HG02973 (cell line): ENCODE data around the gene NCKAP5.

ENCODE experiments used
- ATAC-seq: cut with Tn5 transposase; IDR thresholded peaks from one replicate; pipeline ENCODE4 v1.9.1; 2021; ENCODE audit warnings: moderate library complexity; ENCODE audit not compliant: unreplicated experiment

Gene NCKAP5

DNA sequence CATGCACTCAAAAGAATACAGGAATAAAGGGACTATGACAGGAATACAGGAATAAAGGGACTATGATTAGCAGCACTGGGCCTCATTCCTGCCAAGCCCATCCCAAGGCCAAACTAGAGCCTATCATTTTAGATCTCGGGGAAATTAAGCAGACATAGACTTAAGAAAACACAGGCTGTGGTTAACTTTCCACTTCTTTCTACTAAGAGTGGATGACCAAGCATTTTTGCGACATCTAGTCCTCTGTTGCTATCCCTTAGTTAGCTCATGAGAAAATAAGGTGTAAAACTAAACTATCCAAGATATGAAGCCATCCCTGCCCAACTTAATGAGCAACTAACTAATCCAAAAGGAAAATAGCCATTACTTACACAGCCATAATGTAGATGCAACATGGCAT is 904.2 kb downstream of the NCKAP5 start:
- ATAC-seq, result no peak

DNA sequence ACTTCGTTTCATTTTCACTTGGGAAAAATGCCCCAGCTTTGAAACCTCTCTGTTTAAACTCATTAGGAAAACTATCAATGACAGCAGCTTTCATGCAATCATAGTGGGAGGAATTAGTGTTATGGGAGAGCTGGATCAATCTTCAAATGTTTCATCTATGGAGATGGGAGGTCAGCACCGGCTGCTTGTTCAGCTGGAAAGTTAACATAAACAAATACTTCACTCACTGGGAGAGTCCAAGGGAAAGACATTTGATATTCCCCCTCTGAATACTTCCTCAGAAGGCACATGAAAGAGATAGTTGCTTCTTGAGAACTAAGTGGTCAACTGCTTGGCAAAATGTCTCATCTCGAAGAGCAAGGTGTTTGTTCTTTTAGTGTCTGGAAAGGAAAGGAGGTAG is 905.5 kb downstream of the NCKAP5 start:
- no peak for ATAC-seq

DNA sequence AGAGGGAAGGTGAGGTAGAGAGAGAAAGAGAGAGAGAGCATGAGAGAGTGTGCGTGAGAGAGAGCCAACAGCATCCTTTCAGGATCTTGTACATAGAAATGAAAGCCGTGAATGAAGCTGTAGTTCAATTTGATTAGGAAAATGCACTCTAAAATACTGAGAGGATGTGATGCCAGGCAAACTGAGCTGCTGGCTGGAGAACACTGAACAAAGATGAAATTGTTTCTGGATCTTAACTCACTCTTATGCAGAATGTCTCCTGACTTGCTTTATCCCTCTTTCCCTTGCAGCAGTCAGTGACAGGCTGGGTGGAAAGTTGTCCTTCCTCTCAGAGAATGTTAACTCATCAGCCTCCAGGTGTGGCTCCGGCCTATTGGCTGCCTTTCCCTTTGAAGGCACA is 908.9 kb downstream of the NCKAP5 start:
- ATAC-seq, result no peak

DNA sequence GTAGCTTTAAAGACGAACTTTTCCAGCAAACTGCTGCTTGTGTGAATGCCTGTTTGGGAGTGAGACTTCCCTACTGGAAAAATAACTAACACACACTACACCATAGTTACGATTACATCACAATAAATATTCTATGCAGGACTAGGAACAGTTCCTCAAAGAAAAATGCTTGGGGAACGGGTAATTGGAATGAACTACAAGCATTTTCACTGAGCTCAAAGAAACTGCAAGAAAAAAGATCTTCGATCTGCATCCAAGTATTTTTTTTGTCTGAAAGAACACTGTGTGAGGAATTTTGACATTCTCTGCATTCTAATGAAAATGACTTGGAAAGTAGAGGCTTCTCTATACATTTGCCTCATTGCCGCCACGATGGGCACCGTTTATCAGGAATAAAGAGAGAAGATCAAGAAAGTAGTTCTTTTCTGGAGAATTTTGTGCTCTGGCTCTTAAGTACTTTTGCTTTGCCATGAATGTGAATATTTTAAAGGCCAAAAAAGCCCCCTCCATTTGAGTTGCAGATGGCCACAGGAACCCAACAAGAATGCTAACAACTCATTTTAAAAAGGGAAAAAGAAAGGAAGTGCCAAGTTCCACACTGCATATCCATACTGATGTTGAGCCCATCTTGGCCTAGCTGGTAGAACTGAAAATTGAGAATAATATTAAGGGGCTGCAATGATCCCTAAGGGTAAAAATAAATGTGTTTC is 911.8 kb downstream of the NCKAP5 start:
- ATAC-seq, result no peak

DNA sequence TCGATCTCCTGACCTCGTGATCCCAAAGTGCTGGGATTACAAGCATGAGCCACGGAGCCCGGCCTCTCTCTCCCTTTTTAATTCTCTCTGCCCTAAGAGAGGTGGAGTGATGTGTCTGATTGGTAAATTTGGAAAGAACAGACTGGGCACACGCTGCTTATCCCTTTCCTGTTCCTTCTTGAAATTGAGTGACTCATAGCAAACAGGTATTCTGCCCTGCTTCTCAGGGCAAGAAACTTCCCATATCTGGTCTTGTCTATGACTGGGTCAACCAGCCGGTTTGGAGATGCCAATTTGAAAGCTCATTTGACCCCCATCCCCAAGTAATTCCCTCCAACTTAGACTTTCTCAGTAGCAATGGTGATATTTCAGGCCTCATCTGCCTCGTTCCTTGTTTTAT is 913.3 kb downstream of the NCKAP5 start:
- ATAC-seq, result no peak

DNA sequence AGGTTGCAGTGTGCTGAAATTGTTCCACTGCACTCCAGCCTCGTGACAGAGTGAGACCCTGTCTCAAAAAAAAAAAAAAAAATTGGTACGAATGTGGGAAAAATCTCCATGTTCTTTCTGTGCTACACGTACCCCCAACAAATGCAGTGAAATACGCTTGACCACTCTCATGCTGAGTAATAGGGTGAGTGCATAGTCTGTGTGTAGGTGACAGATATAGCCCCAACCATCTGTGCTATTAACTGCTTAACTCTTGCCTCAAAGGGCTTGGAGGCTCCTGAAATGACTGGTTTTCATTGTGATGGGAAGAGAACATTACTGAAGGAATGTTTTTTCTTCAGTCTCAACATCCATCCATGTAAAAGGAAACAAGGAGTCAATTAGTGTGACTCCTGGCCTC is 913.9 kb downstream of the NCKAP5 start:
- no peak for ATAC-seq

DNA sequence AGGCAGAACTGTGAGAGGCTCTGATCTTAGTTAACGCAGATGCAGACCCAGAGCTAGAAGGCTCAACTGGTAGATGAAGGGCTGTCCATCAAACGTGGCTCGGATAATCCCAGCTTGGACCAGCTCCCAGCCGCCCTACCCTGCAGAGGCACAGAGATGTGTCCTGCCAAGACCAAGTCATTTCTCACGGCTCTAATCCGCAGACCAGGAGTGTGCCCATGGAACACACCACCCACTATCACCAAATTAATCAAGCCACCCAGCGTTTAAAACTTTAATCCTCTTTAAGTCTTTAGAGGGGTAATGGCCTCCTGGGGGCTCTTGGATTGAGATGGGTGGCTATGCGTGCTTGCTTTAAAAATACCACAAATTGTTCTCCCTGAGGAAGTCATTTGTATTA is 915.8 kb downstream of the NCKAP5 start:
- no peak for ATAC-seq

DNA sequence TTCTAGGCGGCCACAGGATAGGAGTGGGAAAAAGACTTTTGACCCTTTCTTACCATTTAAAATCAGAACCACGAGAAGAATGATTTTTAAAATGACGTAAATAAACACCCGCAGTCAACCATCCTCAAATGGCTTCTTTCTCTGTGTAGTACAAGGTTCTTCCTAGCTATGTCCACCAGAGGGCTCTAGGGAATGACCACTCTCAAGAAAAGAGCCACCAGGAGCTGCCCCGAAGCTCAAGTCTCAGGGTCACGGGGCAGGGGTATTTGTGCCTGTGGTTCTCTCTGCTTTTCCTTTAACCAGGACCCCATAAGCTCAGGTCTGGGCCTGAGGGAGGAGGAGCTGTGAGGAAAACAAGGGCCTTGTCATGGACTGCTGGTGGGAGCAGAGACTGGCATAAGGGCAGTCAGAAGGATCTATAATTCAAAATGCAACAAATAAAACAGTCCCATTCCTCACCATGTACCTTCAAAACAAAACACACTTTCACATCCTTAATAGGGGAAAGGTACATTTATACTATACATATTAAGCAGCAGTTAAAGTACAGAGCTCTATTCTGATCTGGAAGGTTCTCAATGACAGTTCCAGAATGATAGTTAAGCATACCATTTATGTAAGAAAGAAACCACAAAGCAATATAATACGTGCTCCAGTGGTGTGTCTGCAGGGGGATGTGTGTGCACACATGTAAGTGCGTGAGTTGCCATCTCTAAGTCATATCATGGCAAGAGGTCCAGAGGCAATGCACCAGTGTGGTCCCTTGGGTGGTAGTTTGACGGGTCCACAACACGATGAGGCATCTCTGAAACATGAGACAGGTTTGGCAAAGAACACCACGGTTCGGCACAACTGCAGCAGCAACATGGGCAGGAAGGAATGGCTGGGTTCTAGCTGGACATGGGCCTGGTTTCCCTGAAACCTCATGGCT is 916.9 kb downstream of the NCKAP5 start:
- no peak for ATAC-seq

DNA sequence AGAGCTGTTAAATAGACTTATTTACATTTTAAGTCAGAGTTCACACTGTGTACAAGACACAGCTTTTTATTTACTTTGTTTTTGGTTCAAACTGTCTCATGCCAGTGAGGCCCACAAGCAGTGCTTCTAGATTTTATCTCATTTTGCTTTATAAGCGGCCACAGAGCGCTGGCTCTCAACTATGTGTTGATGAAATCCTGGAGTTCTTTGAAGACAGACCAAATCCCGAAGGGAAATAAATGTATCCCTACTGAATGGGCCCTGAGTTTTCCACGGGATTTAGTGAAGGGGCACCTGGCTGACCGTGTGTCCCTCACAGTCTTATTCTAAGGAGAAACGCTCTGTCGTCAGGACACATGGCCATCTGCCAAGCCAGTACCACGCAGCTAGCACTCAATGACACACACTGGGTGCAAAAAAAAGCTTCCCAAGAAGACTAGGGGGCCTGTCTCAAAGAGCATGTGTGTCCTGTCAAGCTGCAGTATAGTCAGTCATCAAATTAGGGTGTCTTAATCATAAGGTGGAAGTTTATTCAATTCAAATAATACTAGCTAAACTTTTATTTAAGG is 921.6 kb downstream of the NCKAP5 start:
- ATAC-seq, result no peak

DNA sequence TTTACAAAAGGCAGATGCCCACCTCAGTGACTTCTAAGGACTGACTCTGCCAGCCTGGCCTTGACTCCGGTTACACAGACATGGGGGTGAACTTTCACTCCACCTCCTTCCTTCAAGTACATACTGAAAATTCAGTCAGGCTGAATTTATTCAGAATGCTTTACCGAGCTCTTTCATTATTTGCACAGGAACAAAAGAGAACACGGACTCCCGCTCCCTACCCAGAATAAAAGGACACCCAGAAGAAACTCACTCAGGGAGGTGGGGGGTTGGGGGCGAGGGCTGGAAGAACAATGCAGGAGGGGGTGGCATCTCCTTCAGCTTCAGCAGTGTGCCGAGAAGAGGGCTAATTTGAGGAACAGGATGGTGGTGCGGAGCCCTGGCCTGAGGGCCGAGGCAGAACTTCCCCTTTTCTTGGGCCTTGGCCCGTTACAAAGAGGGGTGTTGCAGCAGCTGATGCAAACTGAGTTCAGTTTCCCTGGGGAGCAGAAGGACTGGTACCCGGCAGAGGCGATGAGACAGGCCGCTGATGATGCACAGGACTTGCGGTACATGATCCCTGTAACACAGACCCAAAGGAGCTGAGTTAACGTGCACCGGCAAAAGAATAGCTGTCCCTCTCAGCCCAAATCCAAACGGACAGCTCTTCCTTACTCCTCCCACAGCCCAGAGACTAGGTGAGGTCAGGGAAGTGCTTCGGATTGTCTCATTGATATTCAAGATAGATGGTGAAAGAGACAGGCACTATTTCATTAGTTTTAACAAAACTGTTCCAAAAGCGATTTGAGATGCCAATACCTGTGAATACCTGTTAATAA is 922.3 kb downstream of the NCKAP5 start:
- no peak for ATAC-seq

DNA sequence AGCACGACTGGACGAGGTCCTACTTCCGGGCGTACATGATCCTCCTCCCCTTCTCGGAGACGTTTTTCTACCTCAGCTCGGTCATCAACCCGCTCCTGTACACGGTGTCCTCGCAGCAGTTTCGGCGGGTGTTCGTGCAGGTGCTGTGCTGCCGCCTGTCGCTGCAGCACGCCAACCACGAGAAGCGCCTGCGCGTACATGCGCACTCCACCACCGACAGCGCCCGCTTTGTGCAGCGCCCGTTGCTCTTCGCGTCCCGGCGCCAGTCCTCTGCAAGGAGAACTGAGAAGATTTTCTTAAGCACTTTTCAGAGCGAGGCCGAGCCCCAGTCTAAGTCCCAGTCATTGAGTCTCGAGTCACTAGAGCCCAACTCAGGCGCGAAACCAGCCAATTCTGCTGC is 923.1 kb downstream of the NCKAP5 start:
- no peak for ATAC-seq

DNA sequence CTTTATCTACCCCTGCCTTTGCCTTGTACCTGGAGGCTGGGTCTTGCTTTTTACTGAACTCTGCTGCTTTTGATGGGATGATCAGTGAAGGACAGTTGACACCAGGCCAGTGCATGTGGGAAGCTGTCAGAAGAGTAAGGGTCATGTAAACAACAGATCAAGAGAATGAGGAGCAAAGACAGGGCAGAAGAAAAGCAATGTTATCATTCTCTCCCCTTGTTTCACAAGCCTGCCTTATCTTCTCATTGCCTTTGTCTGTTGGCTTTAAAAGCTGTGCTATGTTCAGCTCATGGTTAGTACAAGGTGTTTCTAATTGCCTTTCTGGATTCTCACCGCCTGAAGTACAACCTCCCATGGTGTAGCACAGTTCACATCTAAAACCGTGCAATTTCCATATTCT is 925.8 kb downstream of the NCKAP5 start:
- ATAC-seq, result no peak

DNA sequence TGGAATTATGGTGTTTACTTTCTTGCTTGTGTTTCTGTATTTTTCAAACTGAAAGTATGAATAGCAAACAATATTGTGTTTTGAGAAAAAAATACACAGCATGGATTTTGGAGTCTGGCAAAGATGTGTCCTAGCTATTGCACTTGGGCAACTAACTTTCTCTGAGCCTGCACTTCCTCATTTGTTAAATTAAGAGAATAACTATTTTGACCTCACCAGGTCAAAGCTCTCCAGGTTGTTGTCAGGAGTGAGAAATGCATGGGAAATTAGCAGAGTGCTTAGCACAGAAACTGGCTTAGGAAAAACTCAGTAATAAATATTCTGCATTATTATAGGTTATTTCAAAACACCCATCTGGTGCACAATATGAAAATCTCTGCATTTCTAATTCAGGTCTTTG is 926.4 kb downstream of the NCKAP5 start:
- ATAC-seq, result no peak

DNA sequence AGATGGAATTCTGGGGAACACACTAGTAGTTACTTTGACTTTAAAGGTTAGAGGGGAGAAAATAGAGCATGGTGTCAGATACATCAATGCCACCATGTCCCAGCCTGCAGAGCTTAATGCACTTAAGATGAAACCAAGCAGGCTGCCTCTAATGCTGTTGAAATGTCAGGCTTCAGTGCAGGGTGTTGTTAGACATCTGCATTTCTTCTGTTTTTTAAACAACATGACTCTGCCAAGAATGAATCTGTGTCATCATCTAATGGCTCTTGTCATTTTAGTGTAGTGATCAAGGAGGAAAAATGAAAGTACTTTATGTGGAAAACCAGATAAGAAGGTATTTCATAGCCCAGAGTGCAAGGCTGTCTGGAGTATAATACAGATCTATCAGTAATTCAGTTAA is 928.1 kb downstream of the NCKAP5 start:
- ATAC-seq, result no peak

DNA sequence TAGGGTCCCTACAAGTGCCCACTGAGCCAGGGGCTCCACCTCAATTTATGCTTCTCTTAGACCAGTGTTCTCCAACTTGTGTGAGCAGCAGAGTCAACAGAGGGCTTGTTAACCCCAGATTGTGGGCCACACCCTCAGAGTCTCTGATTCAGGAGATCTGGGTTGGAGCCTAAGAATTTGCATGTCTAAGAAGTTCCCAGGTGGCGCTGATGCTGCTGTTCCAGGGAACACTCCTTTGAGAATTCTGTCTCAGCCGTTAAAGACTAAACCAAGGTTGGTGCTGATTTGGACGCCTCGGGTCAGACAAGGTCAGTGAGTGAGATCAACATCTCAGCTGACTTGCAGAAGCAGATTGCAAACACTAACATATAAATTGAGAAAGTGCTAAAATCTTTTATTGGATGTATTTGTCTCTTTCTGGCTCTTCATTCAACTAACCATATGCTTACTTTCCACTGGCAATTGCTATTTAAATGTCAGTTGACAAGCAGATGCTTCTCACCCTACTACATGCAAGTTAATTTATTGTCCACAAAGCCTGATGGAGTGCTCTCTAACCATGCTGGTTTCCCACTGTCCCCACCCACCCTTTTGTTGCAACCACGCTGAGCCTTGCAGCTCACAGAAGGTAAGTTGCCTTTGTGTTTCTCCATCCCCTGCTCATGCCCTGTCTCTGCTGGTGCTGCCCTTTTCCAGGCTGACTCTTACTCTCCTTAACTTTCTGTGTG is 929.8 kb downstream of the NCKAP5 start:
- no peak for ATAC-seq

DNA sequence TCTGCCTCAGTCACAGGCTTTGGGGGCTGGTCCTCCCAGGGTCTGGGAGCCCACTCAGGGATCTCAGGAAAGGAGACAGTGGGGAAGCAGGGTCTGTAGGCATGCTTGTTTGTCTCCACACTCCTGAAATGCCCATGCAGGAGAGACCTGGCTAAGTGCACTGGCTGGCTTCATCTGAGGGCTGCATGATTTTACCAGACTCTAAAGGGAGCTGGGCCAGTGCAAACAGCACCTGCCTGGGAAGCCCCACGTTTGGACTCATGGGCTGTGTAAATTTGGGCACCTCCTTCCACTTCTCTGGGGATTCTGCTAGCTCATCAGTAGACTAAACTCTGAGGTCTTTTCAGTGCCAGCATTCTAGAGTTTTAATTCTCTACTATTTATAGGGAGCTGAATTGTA is 931.9 kb downstream of the NCKAP5 start:
- no peak for ATAC-seq

DNA sequence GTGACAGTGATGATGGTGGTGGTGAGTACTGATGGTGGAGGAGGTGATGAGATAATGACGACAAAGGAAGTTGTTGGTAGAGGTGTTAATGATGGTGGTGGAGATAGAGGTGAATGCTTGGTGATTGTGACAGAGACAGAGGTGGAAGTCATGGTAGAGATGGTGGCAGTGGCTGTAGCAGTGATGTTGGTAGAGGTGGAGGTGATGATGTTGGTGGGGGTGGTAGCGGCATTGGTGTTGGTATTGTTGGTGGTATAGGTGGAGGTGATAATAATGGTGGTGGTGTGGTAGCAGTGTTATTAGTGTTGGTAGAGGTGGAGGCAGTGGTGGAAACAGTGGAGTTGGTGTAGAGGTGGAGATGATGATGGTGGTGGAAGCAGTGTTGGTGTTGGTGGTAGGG is 934.6 kb downstream of the NCKAP5 start:
- no peak for ATAC-seq

DNA sequence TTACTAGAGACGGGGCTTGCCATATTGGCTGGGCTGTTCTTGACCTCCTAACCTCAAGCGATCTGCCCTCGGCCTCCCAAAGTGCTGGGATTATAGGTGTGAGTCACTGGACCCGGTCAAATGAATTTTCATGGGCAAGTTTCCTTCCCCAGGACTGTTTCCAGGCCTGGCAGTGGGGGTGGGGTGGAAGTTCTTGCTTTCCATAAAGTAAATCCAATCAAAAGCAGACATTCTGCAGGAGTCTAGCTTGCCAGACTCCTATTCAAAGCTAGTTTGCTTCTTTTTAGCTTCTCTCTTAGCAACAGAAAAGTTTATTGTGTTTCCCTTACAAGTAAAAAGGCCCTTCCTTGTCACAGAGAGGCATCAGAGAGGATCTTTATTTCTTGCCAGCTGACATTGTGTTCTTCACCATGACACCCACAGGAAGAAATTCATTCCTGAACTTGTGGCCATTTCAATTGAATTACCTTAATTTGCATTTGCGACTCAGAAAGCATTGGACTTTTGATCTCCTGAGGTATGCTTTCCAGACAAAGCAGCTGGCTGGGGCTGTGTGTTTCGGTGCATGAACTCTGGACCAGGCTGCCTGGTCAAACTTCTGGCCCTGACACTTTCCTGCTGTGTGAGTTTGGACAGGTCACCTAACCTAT is 936.1 kb downstream of the NCKAP5 start:
- ATAC-seq, result no peak

DNA sequence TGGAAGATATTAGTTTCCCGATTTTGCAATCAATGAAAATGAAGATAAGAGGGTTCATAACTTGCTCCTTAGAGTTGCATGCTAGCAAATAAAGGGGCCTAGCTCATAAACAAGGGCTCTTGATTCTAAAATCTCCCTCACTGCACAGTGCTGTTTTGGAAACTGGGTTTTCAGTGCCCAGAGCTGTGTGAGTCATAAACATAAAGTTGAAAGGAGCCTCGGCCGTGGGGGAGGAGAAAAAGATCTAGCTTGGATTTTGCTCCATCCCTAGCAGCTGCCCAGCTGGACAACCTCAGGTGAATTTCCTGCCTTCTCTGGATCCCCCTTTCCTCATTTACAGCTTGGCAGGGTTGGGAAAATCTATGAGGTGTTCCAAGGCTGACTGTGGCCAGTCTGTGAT is 940.7 kb downstream of the NCKAP5 start:
- no peak for ATAC-seq
